Duodenal mucosa (tissue), 2 donors: ENCODE measurements around the gene RUFY3.
"Not testable (repeated sequence)": the region's sequence is repeated elsewhere in the genome, so short reads cannot be mapped to it uniquely, and the experiment has no call there.

Source experiments
- H3K27ac ChIP-seq: one replicate; pipeline ENCODE4 v1.7.0; 2013; ENCODE audit warnings: low read depth, low read length
- H3K27me3 ChIP-seq, 2 donors: one replicate each; pipeline ENCODE4 v1.7.0; 2013; ENCODE audit warnings: low read length in 2 of 2, control low read depth in 1 of 2; ENCODE audit not compliant: insufficient read depth in 2 of 2, control insufficient read depth in 1 of 2
- H3K36me3 ChIP-seq, 2 donors: one replicate each; pipeline ENCODE4 v1.7.0; 2013; ENCODE audit warnings: low read length in 2 of 2, control low read depth in 1 of 2; ENCODE audit not compliant: insufficient read depth in 2 of 2, control insufficient read depth in 1 of 2
- H3K4me1 ChIP-seq, 2 donors: one replicate each; pipeline ENCODE4 v1.7.0; 2013; ENCODE audit warnings: low read length in 2 of 2, control low read depth in 1 of 2; ENCODE audit not compliant: insufficient read depth in 2 of 2, control insufficient read depth in 1 of 2
- H3K4me3 ChIP-seq, 2 donors: one replicate each; pipeline ENCODE4 v1.7.0; 2013; ENCODE audit warnings: low read length in 2 of 2, low read depth in 1 of 2
- H3K9ac ChIP-seq, 2 donors: one replicate each; pipeline ENCODE4 v1.7.0; 2013; ENCODE audit warnings: low read length in 2 of 2, low read depth in 1 of 2
- H3K9me3 ChIP-seq, 2 donors: one replicate each; pipeline ENCODE4 v1.7.0; 2013; ENCODE audit warnings: low read length in 2 of 2, control low read depth in 1 of 2; ENCODE audit not compliant: control insufficient read depth in 1 of 2

Gene RUFY3

DNA sequence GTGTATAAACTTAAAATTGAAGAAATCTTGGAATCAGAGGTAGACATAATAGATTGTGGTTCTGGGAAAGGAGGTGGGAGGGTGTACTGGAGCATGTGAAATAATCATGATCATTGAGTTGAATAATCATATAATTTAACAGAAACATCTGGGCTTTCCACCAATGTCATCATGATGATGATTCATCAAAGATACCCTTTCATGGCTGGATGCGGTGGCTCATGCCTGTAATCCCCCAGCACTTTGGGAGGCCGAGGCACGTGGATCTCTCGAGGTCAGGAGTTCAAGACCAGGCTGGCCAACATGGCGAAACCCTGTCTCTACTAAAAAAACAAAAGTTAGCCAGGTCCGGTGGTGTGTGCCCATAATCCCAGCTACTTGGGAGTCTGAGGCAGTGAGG is 6.7 kb upstream of the RUFY3 start:
- H3K9ac ChIP-seq: no peak overlapping the region
- H3K27me3 ChIP-seq: no peaks in the 10 kb centered on the region
- no peaks in the 10 kb centered on the region for H3K36me3 ChIP-seq
- no peak overlapping the region for H3K4me3 ChIP-seq
- peaks cover 17 to 21% of the 10 kb centered on the region in 2 donors for H3K4me1 ChIP-seq
- H3K27ac ChIP-seq: no peak overlapping the region
- no peaks in the 10 kb centered on the region for H3K9me3 ChIP-seq

DNA sequence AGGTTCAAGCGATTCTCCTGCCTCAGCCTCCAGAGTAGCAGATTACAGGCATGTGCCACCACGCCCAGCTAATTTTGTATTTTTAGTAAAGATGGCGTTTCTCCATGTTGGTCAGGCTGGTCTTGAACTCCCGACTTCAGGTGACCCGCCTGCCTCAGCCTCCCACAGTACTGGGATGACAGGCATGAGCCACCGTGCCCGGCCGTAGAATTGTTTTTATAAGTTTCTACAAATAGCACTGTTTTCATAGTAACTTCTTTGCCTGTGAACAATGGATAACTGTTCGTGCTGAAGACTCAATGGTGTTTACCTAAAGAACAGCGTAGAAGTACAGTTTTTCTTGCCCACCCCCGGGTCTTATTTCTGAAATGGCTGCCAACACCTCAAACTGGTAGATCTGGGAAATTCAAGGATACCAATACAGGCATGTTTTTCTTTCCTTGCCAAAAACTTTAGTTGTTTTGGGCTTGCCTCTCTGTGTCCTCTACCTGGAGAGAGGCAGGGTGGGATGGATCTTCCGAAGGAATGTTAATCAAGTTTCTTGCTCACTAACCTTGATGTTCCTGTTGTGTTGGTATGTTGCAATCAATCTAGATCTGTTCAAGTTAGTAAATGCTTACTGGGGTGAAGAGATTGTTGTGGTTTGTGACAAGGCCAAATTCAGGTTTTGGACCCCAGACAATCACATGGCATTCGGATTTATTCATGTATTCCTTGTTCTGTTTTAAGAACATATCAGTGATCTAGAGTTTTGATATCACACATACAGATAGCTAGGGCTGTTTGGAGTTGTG is 2.8 kb upstream of the RUFY3 start:
- no peaks in the 10 kb centered on the region for H3K9me3 ChIP-seq
- H3K9ac ChIP-seq: no peak overlapping the region
- H3K27ac ChIP-seq: no peak overlapping the region
- H3K4me1 ChIP-seq: peaks cover 3 to 11% of the 10 kb centered on the region in 2 donors
- no peaks in the 10 kb centered on the region for H3K27me3 ChIP-seq
- no peak overlapping the region for H3K4me3 ChIP-seq
- no peaks in the 10 kb centered on the region for H3K36me3 ChIP-seq

DNA sequence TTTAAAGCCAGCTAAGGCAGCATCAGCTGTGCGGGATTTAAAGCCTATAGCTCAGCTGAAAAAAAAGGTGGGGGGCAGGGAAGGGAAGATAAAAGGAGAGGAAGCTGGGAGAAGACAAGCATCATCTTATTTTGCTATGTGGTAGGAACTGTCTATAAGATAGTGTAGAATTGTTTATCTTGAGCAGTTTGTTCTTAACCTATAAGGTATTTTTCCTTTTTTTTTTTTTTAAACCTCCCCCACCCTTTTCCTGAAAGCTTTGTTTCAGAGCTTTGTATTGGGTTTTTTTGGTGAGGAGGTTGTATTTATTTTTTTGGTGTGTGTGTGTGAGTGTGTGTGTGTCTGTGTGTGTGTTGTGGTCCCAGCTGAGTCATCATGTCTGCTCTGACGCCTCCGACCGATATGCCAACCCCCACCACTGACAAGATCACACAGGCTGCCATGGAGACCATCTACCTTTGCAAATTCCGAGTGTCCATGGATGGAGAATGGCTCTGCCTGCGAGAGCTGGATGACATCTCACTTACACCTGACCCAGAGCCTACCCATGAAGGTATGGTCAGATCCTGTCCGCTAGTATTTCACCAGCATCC is 531 bp downstream of the RUFY3 start:
- H3K4me1 ChIP-seq: no peaks in the 10 kb centered on the region
- no peak overlapping the region for H3K27ac ChIP-seq

DNA sequence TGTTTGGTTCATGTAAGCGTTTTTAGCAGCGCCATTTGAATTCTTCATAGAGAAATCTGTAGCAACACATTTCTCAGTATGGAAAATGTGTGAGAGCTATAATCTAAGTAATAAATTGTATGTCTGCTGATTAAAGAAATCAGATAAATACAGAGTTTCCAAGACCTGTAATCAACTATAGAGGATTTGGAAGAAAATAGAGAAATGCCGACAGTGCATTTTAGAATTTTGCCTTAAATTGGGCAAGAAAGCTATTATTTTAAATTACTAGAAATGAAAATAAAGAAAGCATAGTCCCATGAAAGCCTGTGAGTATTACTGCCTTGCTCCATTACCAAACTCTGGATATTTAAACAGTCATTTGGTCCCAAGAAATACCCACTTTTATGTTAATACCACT is 2.7 kb downstream of the RUFY3 start:
- H3K9ac ChIP-seq: no peak overlapping the region
- no peaks in the 10 kb centered on the region for H3K27me3 ChIP-seq
- H3K27ac ChIP-seq: no peak overlapping the region
- H3K4me1 ChIP-seq: no peaks in the 10 kb centered on the region
- H3K4me3 ChIP-seq: no peak overlapping the region
- H3K36me3 ChIP-seq: no peaks in the 10 kb centered on the region
- H3K9me3 ChIP-seq: no peaks in the 10 kb centered on the region

More for the DNA sequence above, 531 bp downstream of the RUFY3 start:
- H3K9me3 ChIP-seq: no peaks in the 10 kb centered on the region
- no peaks in the 10 kb centered on the region for H3K36me3 ChIP-seq
- H3K4me3 ChIP-seq: peak overlapping the region; percentile 56 to 57
- no peaks in the 10 kb centered on the region for H3K27me3 ChIP-seq
- H3K9ac ChIP-seq: peak overlapping the region in 1 of 2 donors; percentile 23

DNA sequence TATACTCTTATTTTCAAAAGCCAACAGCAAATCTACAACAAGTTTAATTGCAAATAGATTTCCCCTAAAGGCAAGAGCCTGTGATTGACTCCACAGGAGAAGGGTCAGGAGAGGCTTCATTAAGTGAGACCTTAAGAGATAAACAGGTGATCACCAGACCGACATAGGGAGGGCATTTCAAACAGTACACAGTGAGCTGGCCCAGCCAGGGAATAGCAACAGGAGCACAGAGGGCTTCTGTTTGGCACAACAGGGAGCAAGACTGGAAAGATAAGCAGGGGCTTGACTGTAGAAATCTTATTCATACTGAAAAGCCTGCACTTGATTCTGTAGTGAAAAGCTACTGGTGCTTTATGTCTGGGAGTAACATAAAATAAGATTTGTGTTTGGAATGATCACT is 3.9 kb downstream of the RUFY3 start:
- no peaks in the 10 kb centered on the region for H3K4me1 ChIP-seq

DNA sequence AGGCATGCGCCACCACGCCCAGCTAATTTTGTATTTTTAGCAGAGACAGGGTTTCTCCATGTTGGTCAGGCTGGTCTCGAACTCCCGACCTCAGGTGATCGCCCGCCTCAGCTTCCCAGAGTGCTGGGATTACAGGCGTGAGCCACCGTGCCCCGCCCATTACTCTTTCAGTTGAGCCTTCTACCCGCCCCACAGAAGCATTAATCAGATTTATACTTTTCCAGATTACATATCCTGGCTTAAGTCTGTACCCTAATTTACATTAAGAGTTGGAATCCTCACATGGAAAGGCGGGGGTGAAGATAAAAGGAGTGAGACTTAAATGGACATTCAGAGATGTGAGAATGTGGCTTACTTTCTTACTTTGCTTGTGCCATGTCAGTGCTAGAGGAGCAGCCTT is 4.8 kb downstream of the RUFY3 start:
- H3K9ac ChIP-seq, H3K36me3 ChIP-seq, H3K4me3 ChIP-seq, H3K27me3 ChIP-seq, H3K27ac ChIP-seq, H3K9me3 ChIP-seq, H3K4me1 ChIP-seq: not testable (repeated sequence)

More for the DNA sequence above, 3.9 kb downstream of the RUFY3 start:
- Histone ChIP-seq H3K4me3 (no peak overlapping the region), H3K9ac (no peak overlapping the region), H3K27me3 (no peaks in the 10 kb centered on the region), H3K27ac (no peak overlapping the region), H3K9me3 (no peaks in the 10 kb centered on the region), H3K36me3 (no peaks in the 10 kb centered on the region)

DNA sequence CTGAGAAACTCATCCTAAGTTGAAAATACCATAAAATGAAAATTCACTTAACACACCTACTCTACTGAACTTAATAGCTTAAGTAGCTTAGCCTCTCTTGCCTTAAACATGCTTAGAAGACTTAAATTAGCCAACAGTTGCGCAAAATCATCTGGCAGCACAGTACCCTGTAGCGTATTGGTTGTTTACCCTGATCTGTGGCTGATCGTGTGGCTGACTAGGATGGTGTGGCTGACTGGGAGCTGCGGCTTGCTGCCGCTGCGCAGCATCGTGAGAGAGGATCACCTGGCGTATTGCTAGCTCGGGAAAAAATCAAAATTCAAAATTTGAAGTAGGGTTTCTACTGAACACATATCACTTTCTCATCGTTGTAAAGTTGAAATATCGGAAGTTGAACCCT is 6.3 kb downstream of the RUFY3 start:
- no peaks in the 10 kb centered on the region for H3K4me1 ChIP-seq
- H3K9me3 ChIP-seq: no peaks in the 10 kb centered on the region
- H3K9ac ChIP-seq: no peak overlapping the region
- no peak overlapping the region for H3K4me3 ChIP-seq
- H3K36me3 ChIP-seq: no peaks in the 10 kb centered on the region
- no peak overlapping the region for H3K27ac ChIP-seq
- no peaks in the 10 kb centered on the region for H3K27me3 ChIP-seq

DNA sequence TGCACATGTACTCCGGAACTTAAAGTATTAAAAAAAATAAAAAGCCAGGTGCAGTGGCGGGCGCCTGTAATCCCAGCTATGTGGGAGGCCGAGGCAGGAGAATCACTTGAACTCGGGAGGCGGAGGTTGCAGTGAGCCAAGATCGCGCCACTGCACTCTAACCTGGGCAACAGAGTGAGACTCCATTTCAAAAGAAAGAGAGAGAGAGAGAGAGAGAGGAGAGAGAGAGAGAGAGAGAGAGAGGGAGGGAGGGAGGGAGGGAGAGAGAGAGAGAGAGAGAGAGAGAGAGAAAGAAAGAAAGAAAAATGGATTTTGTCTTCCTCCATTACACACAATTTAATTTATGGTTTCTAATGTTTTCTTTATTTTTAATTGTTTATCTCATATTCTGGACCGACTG is 11.1 kb downstream of the RUFY3 start:
- not testable (repeated sequence) for H3K27ac ChIP-seq, H3K4me3 ChIP-seq, H3K36me3 ChIP-seq, H3K9ac ChIP-seq, H3K9me3 ChIP-seq, H3K27me3 ChIP-seq
- peaks cover 14 to 18% of the 10 kb centered on the region in 2 donors for H3K4me1 ChIP-seq

DNA sequence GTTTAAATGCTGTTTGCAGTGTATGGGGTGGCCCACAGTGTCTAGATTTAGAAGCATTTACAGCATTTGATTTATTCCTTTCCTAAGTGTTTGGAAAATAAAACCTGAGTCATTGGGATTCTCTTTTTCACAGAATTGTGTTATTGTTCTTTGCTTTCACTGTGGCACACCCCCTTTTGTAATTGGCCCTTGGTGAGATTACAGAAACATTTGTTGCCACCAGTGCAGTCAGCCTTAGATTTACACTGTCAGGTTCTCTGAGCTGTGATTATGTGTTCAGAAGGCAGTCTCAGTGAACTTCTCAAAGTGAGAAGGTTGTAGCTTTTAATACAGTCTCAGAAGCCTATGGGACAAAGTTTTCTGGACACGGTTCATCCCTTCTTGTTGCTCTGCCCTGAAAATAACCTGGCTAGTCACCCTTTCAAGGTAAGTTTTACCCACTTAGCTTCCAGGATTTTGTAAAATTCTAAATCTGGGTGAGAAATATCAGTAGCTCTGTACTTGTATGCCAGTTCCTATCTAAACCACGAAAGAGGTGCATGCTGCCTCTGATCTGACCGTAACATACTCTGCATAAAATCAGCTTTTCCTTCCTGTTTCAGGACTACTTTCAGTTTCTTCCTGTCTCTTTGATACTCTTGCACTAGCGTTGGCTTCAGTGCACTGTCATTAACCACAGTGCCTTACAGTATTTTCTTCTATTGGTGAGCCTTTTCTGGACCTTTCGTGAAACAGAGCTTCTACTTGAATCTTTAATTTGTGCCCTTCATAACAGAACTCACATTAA is 12.6 kb downstream of the RUFY3 start:
- Histone ChIP-seq H3K4me1 (peaks cover 14 to 18% of the 10 kb centered on the region in 2 donors), H3K27ac (peak overlapping the region; percentile 49), H3K4me3 (peak overlapping the region; percentile 72 to 76), H3K9me3 (no peaks in the 10 kb centered on the region), H3K36me3 (no peaks in the 10 kb centered on the region), H3K27me3 (no peaks in the 10 kb centered on the region), H3K9ac (peak overlapping the region; percentile 41 to 71)

DNA sequence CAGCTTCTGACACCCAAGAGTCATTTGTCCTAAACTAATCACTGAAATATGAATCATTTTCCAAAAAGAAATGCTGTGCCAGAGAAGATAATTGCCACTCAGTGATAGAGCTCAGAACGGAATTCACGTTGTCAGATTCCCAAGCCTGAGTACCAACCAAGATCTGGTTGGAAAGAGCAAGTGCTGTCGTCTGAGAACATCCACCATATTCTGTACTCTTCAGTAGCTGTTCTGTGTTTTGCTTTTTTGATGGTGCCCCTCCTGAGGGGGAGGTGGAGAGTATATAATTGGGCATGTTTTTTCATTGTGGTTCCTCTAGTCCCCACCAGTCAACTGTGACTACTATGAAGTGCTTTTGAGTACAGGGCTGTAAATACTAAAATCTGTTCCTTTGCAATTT is 13.2 kb downstream of the RUFY3 start:
- H3K9me3 ChIP-seq: no peaks in the 10 kb centered on the region
- peak overlapping the region; percentile 72 to 76 for H3K4me3 ChIP-seq
- H3K4me1 ChIP-seq: peaks cover 14 to 18% of the 10 kb centered on the region in 2 donors
- no peaks in the 10 kb centered on the region for H3K36me3 ChIP-seq
- H3K27ac ChIP-seq: peak overlapping the region; percentile 49
- no peaks in the 10 kb centered on the region for H3K27me3 ChIP-seq
- peak overlapping the region; percentile 41 to 71 for H3K9ac ChIP-seq
